ENCODE data around the gene SRPK2.

DNA sequence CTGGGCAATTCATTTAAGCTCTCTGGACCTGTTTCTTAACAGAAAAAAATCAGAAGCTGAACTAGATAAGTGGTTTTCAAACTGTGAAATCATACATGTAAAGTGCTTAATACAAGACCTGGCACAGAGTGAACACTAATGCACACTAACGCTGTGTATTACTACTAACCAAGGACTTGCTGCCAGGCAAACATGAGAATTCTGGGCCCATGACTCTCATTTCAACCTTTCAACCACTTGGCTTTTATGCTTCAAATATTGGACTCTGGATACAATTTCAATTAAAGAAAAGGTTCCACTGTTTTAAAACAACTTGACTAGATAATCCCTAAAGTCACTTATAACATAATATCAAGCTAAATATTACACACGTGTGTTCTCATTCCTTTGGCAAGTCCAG, 73.4 kb downstream of the SRPK2 start:
- TF ChIP-seq, protein P1, sequence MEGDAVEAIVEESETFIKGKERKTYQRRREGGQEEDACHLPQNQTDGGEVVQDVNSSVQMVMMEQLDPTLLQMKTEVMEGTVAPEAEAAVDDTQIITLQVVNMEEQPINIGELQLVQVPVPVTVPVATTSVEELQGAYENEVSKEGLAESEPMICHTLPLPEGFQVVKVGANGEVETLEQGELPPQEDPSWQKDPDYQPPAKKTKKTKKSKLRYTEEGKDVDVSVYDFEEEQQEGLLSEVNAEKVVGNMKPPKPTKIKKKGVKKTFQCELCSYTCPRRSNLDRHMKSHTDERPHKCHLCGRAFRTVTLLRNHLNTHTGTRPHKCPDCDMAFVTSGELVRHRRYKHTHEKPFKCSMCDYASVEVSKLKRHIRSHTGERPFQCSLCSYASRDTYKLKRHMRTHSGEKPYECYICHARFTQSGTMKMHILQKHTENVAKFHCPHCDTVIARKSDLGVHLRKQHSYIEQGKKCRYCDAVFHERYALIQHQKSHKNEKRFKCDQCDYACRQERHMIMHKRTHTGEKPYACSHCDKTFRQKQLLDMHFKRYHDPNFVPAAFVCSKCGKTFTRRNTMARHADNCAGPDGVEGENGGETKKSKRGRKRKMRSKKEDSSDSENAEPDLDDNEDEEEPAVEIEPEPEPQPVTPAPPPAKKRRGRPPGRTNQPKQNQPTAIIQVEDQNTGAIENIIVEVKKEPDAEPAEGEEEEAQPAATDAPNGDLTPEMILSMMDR (IDR thresholded peaks at IDR 0.05), result no peak
- TF ChIP-seq POLR2AphosphoS5 (IDR thresholded peaks at IDR 0.05), result no peak

Data from sigmoid colon (tissue), 4 donors.